Measurements from ENCODE around the gene VTI1A.

DNA sequence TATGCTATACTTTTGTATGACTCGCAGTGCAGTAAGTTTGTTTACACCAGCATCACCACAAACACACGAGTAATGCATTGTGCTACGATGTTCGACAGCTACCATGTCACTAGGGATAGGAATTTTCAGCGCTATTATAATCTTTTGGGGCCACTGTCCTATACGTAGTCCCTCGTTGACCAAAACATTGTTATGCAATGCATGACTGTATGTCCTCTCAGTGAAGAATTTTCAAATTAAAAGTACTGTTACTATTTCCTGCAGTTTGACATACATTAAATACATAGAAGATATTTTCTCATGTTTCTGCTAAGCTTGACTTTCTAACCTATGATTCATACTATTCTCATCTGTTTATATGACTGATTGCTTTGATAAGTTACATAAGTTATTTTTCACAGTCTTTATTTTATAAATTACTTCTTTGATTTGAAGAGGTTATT lies 203.6 kb downstream of the VTI1A start:
- TF ChIP-seq, protein P1, sequence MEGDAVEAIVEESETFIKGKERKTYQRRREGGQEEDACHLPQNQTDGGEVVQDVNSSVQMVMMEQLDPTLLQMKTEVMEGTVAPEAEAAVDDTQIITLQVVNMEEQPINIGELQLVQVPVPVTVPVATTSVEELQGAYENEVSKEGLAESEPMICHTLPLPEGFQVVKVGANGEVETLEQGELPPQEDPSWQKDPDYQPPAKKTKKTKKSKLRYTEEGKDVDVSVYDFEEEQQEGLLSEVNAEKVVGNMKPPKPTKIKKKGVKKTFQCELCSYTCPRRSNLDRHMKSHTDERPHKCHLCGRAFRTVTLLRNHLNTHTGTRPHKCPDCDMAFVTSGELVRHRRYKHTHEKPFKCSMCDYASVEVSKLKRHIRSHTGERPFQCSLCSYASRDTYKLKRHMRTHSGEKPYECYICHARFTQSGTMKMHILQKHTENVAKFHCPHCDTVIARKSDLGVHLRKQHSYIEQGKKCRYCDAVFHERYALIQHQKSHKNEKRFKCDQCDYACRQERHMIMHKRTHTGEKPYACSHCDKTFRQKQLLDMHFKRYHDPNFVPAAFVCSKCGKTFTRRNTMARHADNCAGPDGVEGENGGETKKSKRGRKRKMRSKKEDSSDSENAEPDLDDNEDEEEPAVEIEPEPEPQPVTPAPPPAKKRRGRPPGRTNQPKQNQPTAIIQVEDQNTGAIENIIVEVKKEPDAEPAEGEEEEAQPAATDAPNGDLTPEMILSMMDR (conservative IDR thresholded peaks at IDR 0.05; ENCODE audit: low read depth, low read length), result no peak
- TF ChIP-seq RFX5 (IDR thresholded peaks at IDR 0.05; ENCODE audit: low read depth, low read length) (no peak), MAZ (IDR thresholded peaks at IDR 0.05; ENCODE audit: borderline replicate concordance, low read depth, low read length) (no peak), MXI1 (IDR thresholded peaks at IDR 0.05; ENCODE audit: borderline replicate concordance, low read depth, low read length) (no peak), POLR2A (IDR thresholded peaks at IDR 0.05; ENCODE audit: low read depth, low read length) (no peak), RAD21 (IDR thresholded peaks at IDR 0.05; ENCODE audit: low read length) (no peak), CEBPB (IDR thresholded peaks at IDR 0.05; ENCODE audit: low read depth, low read length) (peak; percentile 47), RCOR1 (IDR thresholded peaks at IDR 0.05; ENCODE audit: insufficient replicate concordance, low read length) (no peak), BHLHE40 (IDR thresholded peaks at IDR 0.05; ENCODE audit: low read depth, low read length) (no peak; the same call in 1 of the 2 replicates), SMC3 (IDR thresholded peaks at IDR 0.05; ENCODE audit: low read depth, low read length) (no peak)
- TF ChIP-seq, protein P2, sequence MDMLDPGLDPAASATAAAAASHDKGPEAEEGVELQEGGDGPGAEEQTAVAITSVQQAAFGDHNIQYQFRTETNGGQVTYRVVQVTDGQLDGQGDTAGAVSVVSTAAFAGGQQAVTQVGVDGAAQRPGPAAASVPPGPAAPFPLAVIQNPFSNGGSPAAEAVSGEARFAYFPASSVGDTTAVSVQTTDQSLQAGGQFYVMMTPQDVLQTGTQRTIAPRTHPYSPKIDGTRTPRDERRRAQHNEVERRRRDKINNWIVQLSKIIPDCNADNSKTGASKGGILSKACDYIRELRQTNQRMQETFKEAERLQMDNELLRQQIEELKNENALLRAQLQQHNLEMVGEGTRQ (IDR thresholded peaks at IDR 0.05; ENCODE audit: low read depth, low read length), result no peak

Measured in IMR-90 (cell line).